ES-I3 (cell line): Measurements from ENCODE around the gene WASF3.

ENCODE experiments used
- H3K36me3 ChIP-seq: 2 replicates; pipeline ENCODE4 v1.6.1; 2013; ENCODE audit warnings: mild to moderate bottlenecking, low read length, control low read depth, moderate library complexity; ENCODE audit not compliant: insufficient read depth
- H3K4me1 ChIP-seq: 2 replicates; pipeline ENCODE4 v1.6.1; 2013; ENCODE audit warnings: mild to moderate bottlenecking, control low read depth, low read length; ENCODE audit not compliant: insufficient read depth
- H3K9ac ChIP-seq: 2 replicates; pipeline ENCODE4 v1.6.1; 2013; ENCODE audit warnings: low read depth, mild to moderate bottlenecking, low read length, moderate library complexity
- H3K9me3 ChIP-seq: 2 replicates; pipeline ENCODE4 v1.6.1; 2013; ENCODE audit warnings: mild to moderate bottlenecking, low read length, moderate library complexity; ENCODE audit not compliant: control insufficient read depth, insufficient read depth

The WASF3 gene

DNA sequence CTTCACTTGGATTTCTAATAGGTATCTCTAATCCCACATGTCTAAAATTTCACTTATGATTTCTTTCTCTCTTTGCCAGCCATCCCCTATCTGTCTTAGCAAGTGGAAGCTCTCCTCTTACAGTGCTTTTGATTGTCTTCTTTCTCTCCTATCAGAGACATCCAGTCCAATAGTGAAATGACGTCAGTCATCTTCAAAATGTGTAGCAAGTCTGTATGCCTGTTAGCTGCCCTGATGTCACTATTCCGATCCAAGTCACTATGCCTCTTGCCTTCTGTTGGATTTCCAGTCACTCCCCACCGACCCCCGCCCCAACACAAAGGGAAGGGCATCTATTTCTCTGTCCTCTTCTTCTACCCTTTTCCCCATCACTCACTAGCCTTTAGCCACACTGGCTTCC, 96.4 kb downstream of the WASF3 start:
- Histone ChIP-seq H3K9ac (no peak overlapping the region), H3K36me3 (peaks cover 4% of the 10 kb centered on the region; the same call in 1 of the 2 replicates), H3K4me1 (no peaks in the 10 kb centered on the region), H3K9me3 (peaks cover 11% of the 10 kb centered on the region; the same call in 1 of the 2 replicates)

DNA sequence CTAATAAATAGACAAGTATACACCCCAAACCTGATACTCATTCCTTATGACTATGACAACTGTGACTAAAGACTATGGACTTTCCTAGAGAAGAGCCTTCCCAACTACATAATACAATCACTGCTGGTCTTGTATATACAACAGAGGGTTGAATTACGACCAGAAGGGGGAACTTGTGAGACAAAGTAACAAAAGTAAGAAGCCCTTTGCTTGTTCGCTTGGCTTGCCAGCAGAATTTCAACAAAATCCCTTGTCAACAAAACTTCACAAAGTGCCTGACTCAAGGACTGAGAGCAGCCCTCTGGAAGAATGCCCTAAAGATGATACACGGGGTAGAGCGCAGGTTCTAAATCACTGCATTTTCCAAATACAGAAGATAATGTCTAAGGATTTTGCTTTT, 99.4 kb downstream of the WASF3 start:
- Histone ChIP-seq H3K9me3 (no peaks in the 10 kb centered on the region), H3K9ac (no peak overlapping the region), H3K4me1 (0 out of 2 replicates have a peak, but pooled peaks cover 4% of the 10 kb centered on the region), H3K36me3 (no peaks in the 10 kb centered on the region)

- Histone ChIP-seq H3K36me3 (no peaks in the 10 kb centered on the region), H3K9me3 (no peaks in the 10 kb centered on the region), H3K9ac (no peak overlapping the region), H3K4me1 (0 out of 2 replicates have a peak, but pooled peaks cover 4% of the 10 kb centered on the region)
These were observed 101.2 kb downstream of the WASF3 start for GRCh38 chr13:26658448-26659385.

- H3K9ac ChIP-seq: no peak overlapping the region
- H3K4me1 ChIP-seq: 0 out of 2 replicates have a peak, but pooled peaks cover 4% of the 10 kb centered on the region
- no peaks in the 10 kb centered on the region for H3K36me3 ChIP-seq
- no peaks in the 10 kb centered on the region for H3K9me3 ChIP-seq
These were observed 102.7 kb downstream of the WASF3 start for GRCh38 chr13:26660185-26660584.

- Histone ChIP-seq H3K9me3 (no peaks in the 10 kb centered on the region), H3K36me3 (no peaks in the 10 kb centered on the region), H3K4me1 (0 out of 2 replicates have a peak, but pooled peaks cover 4% of the 10 kb centered on the region), H3K9ac (no peak overlapping the region)
These were observed 103.3 kb downstream of the WASF3 start for GRCh38 chr13:26660766-26661165.

- H3K4me1 ChIP-seq: 0 out of 2 replicates have a peak, but pooled peaks cover 4% of the 10 kb centered on the region
- no peak overlapping the region for H3K9ac ChIP-seq
- H3K9me3 ChIP-seq: no peaks in the 10 kb centered on the region
- no peaks in the 10 kb centered on the region for H3K36me3 ChIP-seq
These were observed 106.3 kb downstream of the WASF3 start for GRCh38 chr13:26663791-26664190.

- Histone ChIP-seq H3K9me3 (no peaks in the 10 kb centered on the region), H3K36me3 (no peaks in the 10 kb centered on the region), H3K4me1 (0 out of 2 replicates have a peak, but pooled peaks cover 4% of the 10 kb centered on the region), H3K9ac (no peak overlapping the region)
These were observed 106.8 kb downstream of the WASF3 start for GRCh38 chr13:26664286-26664685.

DNA sequence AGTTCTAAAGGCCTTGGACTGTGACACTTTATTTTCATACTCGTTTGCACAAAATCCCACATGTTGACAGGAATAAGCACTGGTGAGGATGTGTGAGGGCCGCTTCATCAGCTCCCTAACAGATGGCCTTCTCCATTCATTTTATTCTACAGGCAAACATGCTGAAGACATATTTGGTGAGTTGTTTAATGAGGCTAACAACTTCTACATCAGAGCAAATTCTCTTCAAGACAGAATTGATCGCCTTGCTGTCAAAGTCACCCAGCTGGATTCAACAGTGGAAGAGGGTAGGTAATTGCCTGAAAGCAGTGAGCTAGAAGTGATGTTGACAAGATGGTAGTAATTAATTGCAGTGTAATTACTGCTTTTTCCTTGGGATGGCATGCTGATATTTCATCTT, 107.4 kb downstream of the WASF3 start:
- Histone ChIP-seq H3K4me1 (0 out of 2 replicates have a peak, but pooled peaks cover 4% of the 10 kb centered on the region), H3K9me3 (no peaks in the 10 kb centered on the region), H3K36me3 (no peaks in the 10 kb centered on the region), H3K9ac (no peak overlapping the region)

DNA sequence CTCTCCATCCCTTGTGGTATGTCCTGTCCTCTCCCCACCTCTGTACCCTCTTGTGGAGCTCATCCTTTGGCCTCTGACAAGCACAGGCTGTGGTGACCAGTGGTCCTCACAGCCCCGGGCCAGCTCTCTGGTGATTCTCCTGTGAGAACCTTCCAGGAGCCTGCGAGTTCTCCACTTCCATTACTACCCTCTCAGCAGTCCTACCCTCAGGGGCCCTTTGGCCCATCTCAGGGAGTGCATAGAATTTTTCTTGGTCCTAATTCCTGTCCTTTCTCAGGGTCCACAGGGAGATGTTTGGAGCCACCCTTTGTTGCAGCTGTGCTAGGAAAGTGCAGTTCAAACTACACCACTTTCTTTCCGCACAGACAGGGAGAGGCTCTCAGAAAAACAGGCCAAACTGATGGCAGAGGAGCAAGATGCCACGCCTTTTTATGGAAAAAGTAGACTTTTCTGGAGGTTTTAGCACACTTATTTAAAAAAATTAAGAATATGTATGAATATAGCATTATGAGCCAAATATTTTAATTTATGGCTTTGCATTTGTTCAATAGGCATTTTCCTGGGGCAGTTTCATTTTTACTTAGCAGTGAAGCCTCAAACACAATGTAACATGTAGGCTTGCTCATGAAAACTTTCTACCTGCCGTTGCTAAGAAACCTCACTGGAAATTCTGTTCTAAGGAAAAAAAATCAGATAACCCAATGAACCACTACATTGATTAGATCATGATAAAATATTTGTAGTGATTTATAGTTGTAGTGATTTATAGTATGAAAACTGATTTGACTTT, 111.1 kb downstream of the WASF3 start:
- Histone ChIP-seq H3K36me3 (no peaks in the 10 kb centered on the region), H3K9me3 (no peaks in the 10 kb centered on the region), H3K9ac (no peak overlapping the region), H3K4me1 (no peaks in the 10 kb centered on the region)

- H3K9me3 ChIP-seq: no peaks in the 10 kb centered on the region
- H3K9ac ChIP-seq: no peak overlapping the region
- no peaks in the 10 kb centered on the region for H3K4me1 ChIP-seq
- H3K36me3 ChIP-seq: no peaks in the 10 kb centered on the region
These were observed 116.4 kb downstream of the WASF3 start for GRCh38 chr13:26673890-26674289.

- H3K36me3 ChIP-seq: peaks cover 2% of the 10 kb centered on the region; the same call in 1 of the 2 replicates
These were observed 119.7 kb downstream of the WASF3 start for GRCh38 chr13:26677156-26677555.

DNA sequence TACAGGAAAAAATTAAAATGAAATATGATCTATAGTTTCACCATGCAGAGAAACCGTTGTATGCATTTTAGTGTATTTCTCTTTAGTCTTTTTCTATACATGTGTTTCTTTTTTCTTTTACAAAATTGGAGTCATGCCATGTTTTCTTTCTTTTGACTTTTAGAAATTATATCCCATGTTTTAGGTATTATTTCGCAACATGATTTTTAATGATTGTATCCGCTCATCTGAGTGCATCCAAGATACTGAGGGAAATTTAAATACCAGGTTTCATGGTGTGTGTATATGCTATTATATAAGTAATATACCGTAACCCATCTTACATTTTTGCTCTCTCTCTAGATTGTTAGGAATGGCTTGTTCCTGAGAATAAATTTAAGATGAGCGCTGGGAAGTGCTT, 120.8 kb downstream of the WASF3 start:
- Histone ChIP-seq H3K4me1 (peaks cover 17% of the 10 kb centered on the region), H3K9ac (no peak overlapping the region), H3K9me3 (no peaks in the 10 kb centered on the region), H3K36me3 (peaks cover 2% of the 10 kb centered on the region)

More at GRCh38 chr13:26677156-26677555, 119.7 kb downstream of the WASF3 start:
- Histone ChIP-seq H3K4me1 (peaks cover 17% of the 10 kb centered on the region), H3K9ac (no peak overlapping the region), H3K9me3 (no peaks in the 10 kb centered on the region)

- Histone ChIP-seq H3K4me1 (peaks cover 17% of the 10 kb centered on the region), H3K36me3 (peaks cover 2% of the 10 kb centered on the region), H3K9me3 (no peaks in the 10 kb centered on the region), H3K9ac (no peak overlapping the region)
These were observed 121.3 kb downstream of the WASF3 start for GRCh38 chr13:26678796-26679195.

- no peak overlapping the region for H3K9ac ChIP-seq
- peaks cover 17% of the 10 kb centered on the region for H3K4me1 ChIP-seq
- no peaks in the 10 kb centered on the region for H3K9me3 ChIP-seq
- H3K36me3 ChIP-seq: peaks cover 2% of the 10 kb centered on the region
These were observed 122.1 kb downstream of the WASF3 start for GRCh38 chr13:26679411-26680122.
